SK-N-SH (cell line): ENCODE measurements around the gene CREB5.
"Not testable (repeated sequence)": the region's sequence is repeated elsewhere in the genome, so short reads cannot be mapped to it uniquely, and the experiment has no call there.

Experiments
- CHD2 ChIP-seq: fragments of 150-350 bp; IDR thresholded peaks from 2 replicates; pipeline ENCODE4 v1.6.1; 2018; ENCODE audit warnings: low read length; ENCODE audit not compliant: partially characterized antibody
- EP300 ChIP-seq, 2 experiments: IDR thresholded peaks; 2 replicates each; pipeline versions ENCODE4 v1.4.0 to v1.6.1; 2012; ENCODE audit warnings: borderline replicate concordance in 1 of 2, low read depth in 1 of 2, low read length in 1 of 2
- EZH2phosphoT487 ChIP-seq: fragments of 200-600 bp; sonication (generic); IDR thresholded peaks from 2 replicates; pipeline ENCODE4 v1.6.1; 2017; ENCODE audit warnings: low read depth, mixed run types, mild to moderate bottlenecking, antibody characterized with exemption, moderate library complexity, borderline replicate concordance
- FOXM1 ChIP-seq: IDR thresholded peaks from 2 replicates; pipeline ENCODE4 v1.4.0; 2012; ENCODE audit warnings: low read depth, mild to moderate bottlenecking
- GABPA ChIP-seq: IDR thresholded peaks from 2 replicates; pipeline ENCODE4 v1.4.0; 2012; ENCODE audit warnings: low read depth, mild to moderate bottlenecking
- TF ChIP-seq, protein P1 (sequence below): IDR thresholded peaks from 2 replicates; pipeline ENCODE4 v1.4.0; 2012; ENCODE audit warnings: low read depth, borderline replicate concordance
- TF ChIP-seq, protein P2 (sequence below): IDR thresholded peaks from 2 replicates; pipeline ENCODE4 v1.4.0; 2012; ENCODE audit warnings: low read depth
- TF ChIP-seq, protein P3 (sequence below): fragments of 200-600 bp; sonication (generic); IDR thresholded peaks from 2 replicates; pipeline ENCODE4 v1.6.1; 2017; ENCODE audit warnings: antibody characterized with exemption, mild to moderate bottlenecking, moderate library complexity

DNA sequence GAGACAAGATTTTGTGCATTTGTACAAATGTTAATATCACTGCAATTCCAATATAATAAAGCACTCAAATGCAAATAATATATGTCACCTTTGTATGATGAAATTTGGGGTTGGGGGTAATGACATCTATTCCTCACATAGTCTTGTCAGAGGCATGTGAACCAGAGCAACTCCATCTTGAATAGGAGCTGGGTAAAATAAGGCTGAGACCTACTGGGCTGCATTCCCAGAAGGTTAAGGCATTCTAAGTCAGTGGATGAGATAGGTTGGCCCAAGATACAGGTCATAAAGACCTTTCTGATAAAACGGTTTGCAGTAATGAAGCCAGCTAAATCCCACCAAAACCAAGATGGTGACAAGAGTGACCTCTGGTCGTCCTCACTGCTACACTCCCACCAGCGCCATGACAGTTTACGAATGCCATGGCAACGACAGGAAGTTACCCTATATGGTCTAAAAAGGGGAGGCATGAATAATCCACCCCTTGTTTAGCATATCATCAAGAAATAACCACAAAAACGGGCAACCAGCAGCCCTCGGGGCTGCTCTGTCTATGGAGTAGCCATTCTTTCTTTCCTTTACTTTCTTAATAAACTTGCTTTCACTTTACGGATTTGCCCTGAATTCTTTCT lies 413.6 kb downstream of the CREB5 start:
- not testable (repeated sequence) for TF ChIP-seq GABPA; FOXM1; CHD2; EZH2phosphoT487; EP300 (IDR thresholded peaks at IDR 0.05; ENCODE audit: borderline replicate concordance in 1 of 2, low read depth in 1 of 2, low read length in 1 of 2)
- TF ChIP-seq, protein P1, sequence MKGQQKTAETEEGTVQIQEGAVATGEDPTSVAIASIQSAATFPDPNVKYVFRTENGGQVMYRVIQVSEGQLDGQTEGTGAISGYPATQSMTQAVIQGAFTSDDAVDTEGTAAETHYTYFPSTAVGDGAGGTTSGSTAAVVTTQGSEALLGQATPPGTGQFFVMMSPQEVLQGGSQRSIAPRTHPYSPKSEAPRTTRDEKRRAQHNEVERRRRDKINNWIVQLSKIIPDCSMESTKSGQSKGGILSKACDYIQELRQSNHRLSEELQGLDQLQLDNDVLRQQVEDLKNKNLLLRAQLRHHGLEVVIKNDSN = not testable (repeated sequence)
- TF ChIP-seq, protein P2, sequence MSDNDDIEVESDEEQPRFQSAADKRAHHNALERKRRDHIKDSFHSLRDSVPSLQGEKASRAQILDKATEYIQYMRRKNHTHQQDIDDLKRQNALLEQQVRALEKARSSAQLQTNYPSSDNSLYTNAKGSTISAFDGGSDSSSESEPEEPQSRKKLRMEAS = not testable (repeated sequence)
- TF ChIP-seq, protein P3, sequence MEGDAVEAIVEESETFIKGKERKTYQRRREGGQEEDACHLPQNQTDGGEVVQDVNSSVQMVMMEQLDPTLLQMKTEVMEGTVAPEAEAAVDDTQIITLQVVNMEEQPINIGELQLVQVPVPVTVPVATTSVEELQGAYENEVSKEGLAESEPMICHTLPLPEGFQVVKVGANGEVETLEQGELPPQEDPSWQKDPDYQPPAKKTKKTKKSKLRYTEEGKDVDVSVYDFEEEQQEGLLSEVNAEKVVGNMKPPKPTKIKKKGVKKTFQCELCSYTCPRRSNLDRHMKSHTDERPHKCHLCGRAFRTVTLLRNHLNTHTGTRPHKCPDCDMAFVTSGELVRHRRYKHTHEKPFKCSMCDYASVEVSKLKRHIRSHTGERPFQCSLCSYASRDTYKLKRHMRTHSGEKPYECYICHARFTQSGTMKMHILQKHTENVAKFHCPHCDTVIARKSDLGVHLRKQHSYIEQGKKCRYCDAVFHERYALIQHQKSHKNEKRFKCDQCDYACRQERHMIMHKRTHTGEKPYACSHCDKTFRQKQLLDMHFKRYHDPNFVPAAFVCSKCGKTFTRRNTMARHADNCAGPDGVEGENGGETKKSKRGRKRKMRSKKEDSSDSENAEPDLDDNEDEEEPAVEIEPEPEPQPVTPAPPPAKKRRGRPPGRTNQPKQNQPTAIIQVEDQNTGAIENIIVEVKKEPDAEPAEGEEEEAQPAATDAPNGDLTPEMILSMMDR = not testable (repeated sequence)
